Fibroblast of mammary gland (primary cell): ENCODE results near the gene OGN.
A peak's percentile ranks its signal among the peaks of the same experiment; 100 is the strongest.

Experiments used
- DNase-seq: peaks from one replicate; pipeline ENCODE4 v3.0.0-alpha.2; 2010; ENCODE audit warnings: low read depth
- H3K4me3 ChIP-seq: 2 replicates; pipeline ENCODE4 v1.5.1; 2011; ENCODE audit warnings: low read depth, mild to moderate bottlenecking, low read length, moderate library complexity; ENCODE audit not compliant: control insufficient read depth
- CTCF ChIP-seq: conservative IDR thresholded peaks from 2 replicates; pipeline ENCODE4 v1.5.1; 2011; ENCODE audit warnings: low read depth, low read length, inconsistent platforms; ENCODE audit not compliant: control insufficient read depth, insufficient read depth

Gene OGN, protein sequence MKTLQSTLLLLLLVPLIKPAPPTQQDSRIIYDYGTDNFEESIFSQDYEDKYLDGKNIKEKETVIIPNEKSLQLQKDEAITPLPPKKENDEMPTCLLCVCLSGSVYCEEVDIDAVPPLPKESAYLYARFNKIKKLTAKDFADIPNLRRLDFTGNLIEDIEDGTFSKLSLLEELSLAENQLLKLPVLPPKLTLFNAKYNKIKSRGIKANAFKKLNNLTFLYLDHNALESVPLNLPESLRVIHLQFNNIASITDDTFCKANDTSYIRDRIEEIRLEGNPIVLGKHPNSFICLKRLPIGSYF

GRCh38 chr9:92404042-92404836 lies at the start of gene OGN:
TSS of gene OGN (minus strand) at chr9:92404578. CDS start at chr9:92403407, 1,171 bp downstream.
- no peak within 1 kb of the TSS for H3K4me3 ChIP-seq
- TF ChIP-seq CTCF = no peak
- DNase-seq = peak; percentile 50

DNA sequence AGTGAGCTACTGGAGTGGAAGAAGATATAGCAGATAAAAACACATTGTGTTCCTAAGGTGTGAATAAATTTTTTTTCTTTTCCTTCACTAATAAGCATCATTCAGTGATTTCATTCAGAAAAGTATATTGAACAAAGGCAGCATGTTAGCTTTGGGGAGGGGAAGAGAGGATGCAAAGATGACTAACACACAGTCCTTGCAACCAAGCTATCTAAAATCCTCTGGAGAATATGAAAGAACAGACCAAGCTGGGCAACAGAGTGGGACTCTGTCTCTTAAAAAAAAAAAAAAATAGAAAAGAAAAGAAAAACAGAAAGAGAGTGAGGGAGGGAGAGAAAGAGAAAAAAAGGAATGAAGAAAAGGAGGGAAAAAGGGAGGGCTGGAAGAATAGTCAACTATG lies 42.2 kb upstream of the OGN start:
- peak; percentile 35 for DNase-seq
- H3K4me3 ChIP-seq = no peak overlapping the region
- no peak for TF ChIP-seq CTCF

GRCh38 chr9:92444841-92445240 lies 40.5 kb upstream of the OGN start:
- no peak for DNase-seq
- no peak overlapping the region for H3K4me3 ChIP-seq

GRCh38 chr9:92440751-92441046 lies 36.3 kb upstream of the OGN start:
- H3K4me3 ChIP-seq = no peak overlapping the region
- no peak for TF ChIP-seq CTCF
- DNase-seq = no peak

More at GRCh38 chr9:92444841-92445240, 40.5 kb upstream of the OGN start:
- no peak for TF ChIP-seq CTCF

- H3K4me3 ChIP-seq = no peak overlapping the region
- peak; percentile 85 for DNase-seq
- TF ChIP-seq CTCF = no peak
These were observed 35.8 kb upstream of the OGN start for GRCh38 chr9:92439921-92440750.

DNA sequence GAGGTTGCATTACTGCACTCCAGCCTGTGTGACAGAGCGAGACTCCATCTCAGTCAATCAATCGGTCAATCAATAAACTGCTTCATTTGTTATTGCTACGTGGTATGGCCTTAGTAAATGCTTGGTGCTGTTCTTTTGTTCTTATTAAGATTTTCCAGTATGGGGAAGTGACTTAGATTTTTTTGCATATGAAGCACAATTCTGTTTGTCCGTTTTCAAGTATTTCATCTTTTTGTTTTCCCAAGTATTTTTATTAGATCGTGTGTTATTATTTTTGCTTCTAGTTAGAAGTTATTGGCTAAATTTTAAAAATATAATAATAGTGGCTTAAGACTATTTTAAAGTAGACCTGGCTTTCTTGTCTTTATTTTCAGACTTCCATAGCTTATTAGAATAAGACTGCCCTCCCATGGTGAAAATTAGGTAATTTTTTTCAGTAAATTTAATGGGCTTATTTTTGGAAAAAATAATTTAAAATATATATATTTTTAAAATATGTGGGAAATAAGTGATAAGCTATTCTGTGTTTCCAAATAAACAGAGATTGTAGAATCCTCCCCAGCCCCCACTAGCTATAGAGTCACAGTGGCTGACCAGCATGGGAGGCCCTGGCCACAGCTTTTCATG lies 34.6 kb upstream of the OGN start:
- TF ChIP-seq CTCF = peak; percentile 36
- no peak overlapping the region for H3K4me3 ChIP-seq
- peak; percentile 54 for DNase-seq
